Common myeloid progenitor, CD34-positive (primary cell): ENCODE results near the gene SERINC3.
A peak's percentile ranks its signal among the peaks of the same experiment; 100 is the strongest.
"Not testable (repeated sequence)": the region's sequence is repeated elsewhere in the genome, so short reads cannot be mapped to it uniquely, and the experiment has no call there.

Experiments
- CTCF ChIA-PET: fragments of 350-600 bp; sonication (Branson Sonifier 250); formaldehyde crosslinking; loops from one replicate; lab custom pipeline; 2021; ENCODE audit warnings: antibody characterized with exemption; lab: Charles Lee
- POLR2A ChIA-PET: fragments of 350-600 bp; sonication (Branson Sonifier 250); formaldehyde crosslinking; loops from one replicate; lab custom pipeline; 2021; ENCODE audit warnings: antibody characterized with exemption; lab: Charles Lee
- DNase-seq, 3 donors: peaks; one replicate each; pipeline versions ENCODE4 v3.0.0 to v3.0.0-alpha.2; 2013
- H3K27ac ChIP-seq, 2 experiments: 1 replicate in 1 of 2; 2 replicates in 1 of 2; pipeline ENCODE4 v1.7.0; 2013; ENCODE audit warnings: inconsistent platforms in 2 of 2, low read length in 2 of 2, mild to moderate bottlenecking in 2 of 2, low read depth in 1 of 2, moderate library complexity in 1 of 2; ENCODE audit not compliant: severe bottlenecking in 2 of 2, insufficient read depth in 1 of 2, poor library complexity in 1 of 2
- H3K27me3 ChIP-seq, 5 experiments: replicated peaks in 2 of 5; 1 replicate in 3 of 5; 2 replicates in 2 of 5; pipeline versions ENCODE4 v1.6.1 to v1.7.0; 2013; ENCODE audit warnings: low read length in 4 of 5, mild to moderate bottlenecking in 2 of 5, moderate library complexity in 2 of 5, inconsistent platforms in 1 of 5; ENCODE audit not compliant: insufficient read depth in 5 of 5, control insufficient read depth in 4 of 5
- H3K36me3 ChIP-seq, 4 experiments: 1 replicate in 2 of 4; 2 replicates in 2 of 4; pipeline versions ENCODE4 v1.6.1 to v1.7.0; 2013; ENCODE audit warnings: low read length in 3 of 4, control low read depth in 1 of 4, mild to moderate bottlenecking in 1 of 4; ENCODE audit not compliant: control insufficient read depth in 4 of 4, insufficient read depth in 4 of 4
- H3K4me1 ChIP-seq, 4 experiments: 1 replicate in 3 of 4; 2 replicates in 1 of 4; pipeline versions ENCODE4 v1.6.1 to v1.7.1; 2013; ENCODE audit warnings: low read length in 3 of 4, mild to moderate bottlenecking in 3 of 4, control low read depth in 1 of 4, inconsistent platforms in 1 of 4, moderate library complexity in 1 of 4; ENCODE audit not compliant: control insufficient read depth in 4 of 4, insufficient read depth in 4 of 4; ENCODE audit errors: control extremely low read depth in 1 of 4
- H3K4me3 ChIP-seq, 7 experiments: 1 replicate in 4 of 7; 2 replicates in 3 of 7; pipeline versions ENCODE4 v1.5.1 to v1.7.0; 2013; ENCODE audit warnings: mild to moderate bottlenecking in 7 of 7, low read length in 6 of 7, moderate library complexity in 6 of 7, inconsistent platforms in 2 of 7, low read depth in 2 of 7, control low read depth in 1 of 7; ENCODE audit not compliant: insufficient read depth in 4 of 7, control insufficient read depth in 1 of 7; ENCODE audit errors: extremely low read depth in 1 of 7
- H3K9me3 ChIP-seq, 5 experiments: 1 replicate in 4 of 5; 2 replicates in 1 of 5; pipeline versions ENCODE4 v1.6.1 to v1.7.1; 2013; ENCODE audit warnings: low read length in 4 of 5, mild to moderate bottlenecking in 2 of 5, inconsistent platforms in 1 of 5, low read depth in 1 of 5, moderate library complexity in 1 of 5; ENCODE audit not compliant: control insufficient read depth in 4 of 5, insufficient read depth in 2 of 5; ENCODE audit errors: control extremely low read depth in 1 of 5
- WGBS: methylation state at CpG from one replicate; pipeline ENCODE4 v1.1.5; 2013; ENCODE audit not compliant: insufficient coverage; 5-methylcytosine and 5-hydroxymethylcytosine counted together

The SERINC3 gene

DNA sequence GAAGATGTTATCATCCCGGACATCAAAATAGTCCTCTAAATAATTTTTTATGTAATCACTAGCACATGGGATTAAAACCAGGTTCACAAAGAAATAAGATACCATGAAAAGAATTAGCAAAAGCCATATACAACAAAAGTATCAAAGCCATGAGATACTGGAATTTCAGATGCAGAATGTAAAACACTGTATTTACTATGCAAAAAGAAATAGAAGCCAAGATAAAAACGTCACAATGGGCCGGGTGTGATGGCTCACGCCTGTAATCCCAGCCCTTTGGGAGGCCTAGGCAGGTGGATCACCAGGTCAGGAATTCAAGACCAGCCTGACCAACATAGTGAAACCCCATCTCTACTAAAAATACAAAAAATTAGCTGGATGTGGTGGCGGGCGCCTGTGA, 38.9 kb upstream of the SERINC3 start:
- 87% methylated on average over 3 of the region's 6 CpGs for WGBS

DNA sequence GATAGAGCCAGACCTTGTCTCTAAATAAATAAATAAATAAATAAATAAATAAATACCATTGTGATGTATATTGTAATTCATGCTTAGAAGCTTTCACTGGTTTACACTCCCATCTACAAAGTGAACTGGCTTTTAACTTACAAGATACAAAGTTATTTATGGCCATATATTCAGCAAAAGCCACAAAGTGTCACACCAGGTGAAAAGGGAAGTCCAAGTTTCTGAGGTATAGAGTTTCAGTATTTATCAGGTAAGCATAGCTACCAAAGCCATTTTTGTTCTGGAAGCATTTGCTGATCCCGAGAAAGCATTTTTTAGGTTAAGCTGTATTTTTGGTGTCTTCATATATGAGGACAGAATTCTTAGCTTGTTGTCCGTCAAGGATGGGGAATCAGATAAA, 38.4 kb upstream of the SERINC3 start:
- no peaks in the 10 kb centered on the region for H3K27me3 ChIP-seq
- no peaks in the 10 kb centered on the region for H3K9me3 ChIP-seq
- 100% methylated on average over 1 of the region's 2 CpGs for WGBS
- CTCF ChIA-PET: interaction anchor here (0.9 kb wide), 1 partner anchor 27 kb away, joined by 4 read pairs; no protein-coding TSS in a partner anchor
- no peak for DNase-seq
- H3K36me3 ChIP-seq: no peaks in the 10 kb centered on the region
- no peak overlapping the region for H3K27ac ChIP-seq
- no peaks in the 10 kb centered on the region for H3K4me1 ChIP-seq
- POLR2A ChIA-PET: no interaction called here
- H3K4me3 ChIP-seq: no peak overlapping the region

More for the DNA sequence above, 38.9 kb upstream of the SERINC3 start:
- H3K9me3 ChIP-seq, H3K27ac ChIP-seq, POLR2A ChIA-PET, H3K36me3 ChIP-seq, H3K27me3 ChIP-seq, DNase-seq, H3K4me3 ChIP-seq, H3K4me1 ChIP-seq: not testable (repeated sequence)
- CTCF ChIA-PET: interaction anchor here (0.9 kb wide), 1 partner anchor 27 kb away, joined by 4 read pairs; no protein-coding TSS in a partner anchor

DNA sequence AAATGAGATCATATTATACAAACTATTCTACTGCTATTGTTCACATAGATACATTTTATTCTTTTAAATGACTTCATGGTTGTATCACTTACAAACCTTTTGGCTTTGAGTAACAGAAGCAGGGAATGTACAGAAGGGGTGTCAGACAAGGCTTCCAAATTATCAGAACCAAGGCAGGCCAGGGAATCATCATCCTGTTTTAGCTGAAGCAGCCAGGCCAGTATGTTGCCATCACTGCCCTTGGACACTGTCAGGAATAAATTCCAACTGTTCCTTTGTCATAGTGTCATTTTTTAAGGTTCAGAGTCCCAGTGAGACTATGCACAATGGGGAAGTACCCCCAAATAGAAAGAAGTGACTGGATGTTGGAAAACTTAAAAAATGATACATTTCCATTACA, 37.4 kb upstream of the SERINC3 start:
- H3K27me3 ChIP-seq: no peaks in the 10 kb centered on the region
- H3K27ac ChIP-seq: no peak overlapping the region
- CTCF ChIA-PET: interaction anchor here (1.6 kb wide), 1 partner anchor 16 kb away, joined by 3 read pairs; no protein-coding TSS in a partner anchor
- DNase-seq: no peak
- no peaks in the 10 kb centered on the region for H3K36me3 ChIP-seq
- H3K4me3 ChIP-seq: no peak overlapping the region
- no peaks in the 10 kb centered on the region for H3K9me3 ChIP-seq
- peaks cover 0 to 3% (median 0%) of the 10 kb centered on the region in 4 experiments for H3K4me1 ChIP-seq
- POLR2A ChIA-PET: no interaction called here

DNA sequence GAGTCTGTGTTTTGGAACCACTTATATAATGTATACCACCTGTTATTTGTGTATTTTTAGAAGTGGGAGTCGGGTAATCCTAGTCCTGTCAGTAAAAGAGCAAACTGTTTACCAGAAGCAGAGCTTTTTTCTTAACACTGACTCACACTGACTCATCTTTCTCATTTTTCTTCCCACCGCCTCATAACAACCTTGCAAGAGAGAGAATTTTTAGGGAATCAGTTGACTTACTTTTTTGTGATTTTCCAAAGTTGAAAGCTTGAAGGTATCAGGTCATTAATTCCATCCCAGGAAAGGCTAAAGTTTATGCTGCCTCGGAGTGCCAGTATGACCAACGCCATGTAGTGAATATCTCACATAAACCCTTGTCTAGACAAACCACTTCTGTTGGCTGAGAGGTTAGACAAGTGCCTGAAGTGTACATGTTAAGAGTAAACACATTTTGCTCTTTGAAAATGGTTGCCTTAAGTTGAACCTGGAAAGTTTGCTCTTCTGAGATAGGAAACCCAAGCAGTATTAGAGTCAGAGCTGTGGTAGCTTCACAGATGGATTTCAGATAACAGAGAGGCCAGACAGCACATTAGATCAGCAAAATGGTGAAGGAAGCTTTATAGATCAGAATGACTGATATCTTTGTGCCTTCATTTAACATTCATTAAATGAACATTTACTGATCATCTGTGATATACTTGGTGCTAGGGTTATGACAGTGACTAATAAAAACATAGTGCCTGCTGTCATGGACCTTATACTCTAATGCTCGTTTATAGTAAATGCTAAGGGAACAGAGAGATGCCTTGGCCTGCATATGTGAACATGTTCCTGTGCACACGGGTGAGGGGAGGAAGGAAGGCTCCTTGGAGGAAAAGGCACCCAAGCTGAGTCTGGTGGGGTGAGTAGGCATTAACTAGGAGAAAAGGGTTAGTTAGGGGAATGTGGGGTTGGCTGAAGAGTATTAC, 31.4 kb upstream of the SERINC3 start:
- CTCF ChIA-PET: interaction anchor here (0.8 to 1.5 kb wide), 5 partner anchors 14 to 41 kb away, joined by 3 to 5 read pairs (median 4); no protein-coding TSS in a partner anchor
- Histone ChIP-seq H3K36me3 (no peaks in the 10 kb centered on the region), H3K27me3 (no peaks in the 10 kb centered on the region), H3K9me3 (no peaks in the 10 kb centered on the region), H3K27ac (peak overlapping the region; percentile 0 to 65), H3K4me1 (peaks cover 0 to 31% (median 12%) of the 10 kb centered on the region in 4 experiments), H3K4me3 (no peak overlapping the region)
- POLR2A ChIA-PET: interaction anchor here (0.6 to 1.6 kb wide), 3 partner anchors 23 to 599 kb away, joined by 3 to 4 read pairs (median 3); partner anchors contain the start of gene SERINC3
- peak in 2 of 3 donors; percentile 39 to 62 for DNase-seq
- 11% methylated on average over 1 of the region's 6 CpGs for WGBS

DNA sequence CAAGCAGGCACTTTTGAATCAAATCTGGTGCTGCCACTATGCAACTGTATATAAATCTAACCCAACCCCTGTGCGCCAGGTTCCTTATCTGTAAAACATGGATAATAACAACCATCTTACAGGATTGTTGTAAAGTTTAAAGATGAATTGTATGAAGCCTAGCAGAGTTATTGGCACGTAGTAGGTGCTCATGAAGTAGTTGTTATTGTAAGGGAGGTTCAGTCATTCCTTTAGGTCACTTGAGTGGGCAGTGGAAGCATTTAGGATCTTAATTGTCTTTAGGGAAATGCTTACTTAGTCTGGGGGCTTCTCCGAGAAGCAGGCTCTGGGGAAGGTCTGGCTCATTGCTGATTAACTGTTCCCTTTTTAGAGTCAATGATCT, 30.7 kb upstream of the SERINC3 start:
- H3K4me1 ChIP-seq: peaks cover 0 to 31% (median 12%) of the 10 kb centered on the region in 4 experiments
- POLR2A ChIA-PET: interaction anchor here (1.2 to 1.6 kb wide), 2 partner anchors 23 to 31 kb away, joined by 3 to 4 read pairs; partner anchors contain the start of gene SERINC3
- H3K27me3 ChIP-seq: no peaks in the 10 kb centered on the region
- no peak overlapping the region for H3K4me3 ChIP-seq
- no peaks in the 10 kb centered on the region for H3K9me3 ChIP-seq
- DNase-seq: no peak
- peak overlapping the region; percentile 0 to 65 for H3K27ac ChIP-seq
- H3K36me3 ChIP-seq: no peaks in the 10 kb centered on the region
- 100% methylated on average over 1 of the region's 3 CpGs for WGBS
- CTCF ChIA-PET: interaction anchor here (1.1 to 1.9 kb wide), 4 partner anchors 11 to 42 kb away, joined by 4 to 6 read pairs (median 5); no protein-coding TSS in a partner anchor

DNA sequence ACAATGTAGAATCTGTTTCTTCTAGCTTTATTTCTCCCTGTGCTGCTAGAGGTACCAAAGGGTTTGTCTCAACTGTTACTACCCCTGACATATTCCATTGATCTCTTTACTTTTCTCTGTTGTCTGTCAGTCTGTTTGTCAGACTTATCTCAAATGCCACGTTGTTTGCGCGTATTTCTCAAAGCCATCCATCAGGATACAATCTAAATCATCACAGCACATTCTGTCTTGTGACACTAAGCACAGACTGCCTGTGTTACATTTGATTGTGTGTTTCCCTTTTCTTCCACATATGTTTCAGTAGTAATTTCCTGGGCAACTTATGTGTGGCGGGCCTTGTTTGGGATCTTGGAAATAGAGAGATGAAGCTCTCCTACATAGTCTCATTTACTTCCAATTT, 30.2 kb upstream of the SERINC3 start:
- H3K4me1 ChIP-seq: peaks cover 0 to 31% (median 12%) of the 10 kb centered on the region in 4 experiments
- WGBS: 38% methylated on average over 3 of the region's 4 CpGs
- CTCF ChIA-PET: interaction anchor here (0.7 to 1.9 kb wide), 5 partner anchors 10 to 43 kb away, joined by 3 to 6 read pairs (median 5); partner anchors contain the start of gene PKIG

More for the DNA sequence above, 30.2 kb upstream of the SERINC3 start:
- Histone ChIP-seq H3K36me3 (no peaks in the 10 kb centered on the region), H3K27me3 (no peaks in the 10 kb centered on the region), H3K27ac (no peak overlapping the region), H3K9me3 (no peaks in the 10 kb centered on the region), H3K4me3 (no peak overlapping the region)
- DNase-seq: peak in 2 of 3 donors; percentile 23 to 52
- POLR2A ChIA-PET: interaction anchor here (1.6 kb wide), 1 partner anchor 30 kb away, joined by 3 read pairs; the partner anchor contains the start of gene SERINC3
